ENCODE results near the gene CNNM1.

The CNNM1 gene

GRCh38 chr10:99329304-99329553, at the start of gene CNNM1:
CNNM1 (plus strand) TSS chr10:99329356; CDS start chr10:99329388, 32 bp downstream.
- DNase-seq: peak; percentile 46

- DNase-seq: no peak
Measured at GRCh38 chr10:99279626-99280111, 49.5 kb upstream of the CNNM1 start.

- no peak for DNase-seq
Measured at GRCh38 chr10:99280472-99280871, 48.7 kb upstream of the CNNM1 start.

GRCh38 chr10:99285881-99286280, 43.3 kb upstream of the CNNM1 start:
- DNase-seq: no peak

- DNase-seq: no peak
Measured at GRCh38 chr10:99290306-99290705, 38.9 kb upstream of the CNNM1 start.

- DNase-seq: no peak
Measured at GRCh38 chr10:99292159-99292558, 37.0 kb upstream of the CNNM1 start.

GRCh38 chr10:99296605-99297004, 32.6 kb upstream of the CNNM1 start:
- DNase-seq: no peak

- no peak for DNase-seq
Measured at GRCh38 chr10:99297033-99297432, 32.1 kb upstream of the CNNM1 start.

GRCh38 chr10:99303899-99304861, 25.0 kb upstream of the CNNM1 start:
- no peak for DNase-seq

- DNase-seq: no peak
Measured at GRCh38 chr10:99304862-99305229, 24.3 kb upstream of the CNNM1 start.

GRCh38 chr10:99312501-99312900, 16.7 kb upstream of the CNNM1 start:
- no peak for DNase-seq

GRCh38 chr10:99315853-99316252, 13.3 kb upstream of the CNNM1 start:
- DNase-seq: no peak

- DNase-seq: no peak
Measured at GRCh38 chr10:99316374-99316773, 12.8 kb upstream of the CNNM1 start.

GRCh38 chr10:99318048-99318447, 11.1 kb upstream of the CNNM1 start:
- DNase-seq: no peak

- DNase-seq: no peak
Measured at GRCh38 chr10:99318475-99318874, 10.7 kb upstream of the CNNM1 start.

- DNase-seq: no peak
Measured at GRCh38 chr10:99325281-99325680, 3.9 kb upstream of the CNNM1 start.

- DNase-seq: no peak
Measured at GRCh38 chr10:99326871-99327270, 2.3 kb upstream of the CNNM1 start.

- no peak for DNase-seq
Measured at GRCh38 chr10:99328579-99329303, 415 bp upstream of the CNNM1 start.

GRCh38 chr10:99329554-99330346, 594 bp downstream of the CNNM1 start:
- DNase-seq: no peak

- DNase-seq: no peak
Measured at GRCh38 chr10:99330347-99330924, 1.3 kb downstream of the CNNM1 start.

- no peak for DNase-seq
Measured at GRCh38 chr10:99331207-99331803, 2.1 kb downstream of the CNNM1 start.

- DNase-seq: no peak
Measured at GRCh38 chr10:99337311-99337811, 8.2 kb downstream of the CNNM1 start.
